ENCODE data around the gene CSAD. TPM values are rescaled to one million over a fixed set of nuclear protein-coding genes. Genes with fewer than 3 reads are reported as not detected.

CSAD gene
- total and polyA plus RNA-seq, 2 donors (not counting 3 experiments of a cell fraction or from before 2014, with no cell fraction given) = 21.1 to 24.4 TPM

GRCh38 chr12:53159195-53159839 lies 21.4 kb downstream of the CSAD start:
- Histone ChIP-seq H3K4me2 (ENCODE audit: insufficient read depth, low read length) (no peak overlapping the region), H3K27ac (ENCODE audit: insufficient read depth, low read depth, low read length) (no peak overlapping the region), H2AFZ (ENCODE audit: low read depth, low read length) (peak overlapping the region; percentile 42), H3K79me2 (ENCODE audit: control insufficient read depth, insufficient read depth, low read length) (no peaks in the 10 kb centered on the region), H3K9me1 (replicated peaks; ENCODE audit: control insufficient read depth, extremely low read depth, insufficient read depth, low read length) (no peaks in the 10 kb centered on the region), H3K4me1 (ENCODE audit: control insufficient read depth, extremely low read depth, insufficient read depth, low read length) (no peaks in the 10 kb centered on the region), H3K4me3 (replicated peaks in 1 of 3; ENCODE audit: insufficient read depth in 1 of 3, low read depth in 1 of 3, low read length in 3 of 3) (no peak overlapping the region), H3K36me3 (ENCODE audit: control insufficient read depth in 2 of 2, extremely low read depth in 1 of 2, insufficient read depth in 2 of 2, low read length in 2 of 2) (no peaks in the 10 kb centered on the region), H3K27me3 (ENCODE audit: control insufficient read depth in 2 of 2, insufficient read depth in 2 of 2, low read length in 2 of 2) (no peaks in the 10 kb centered on the region), H3K9ac (replicated peaks; ENCODE audit: extremely low read depth, insufficient read depth, low read length) (no peak overlapping the region), H4K20me1 (replicated peaks; ENCODE audit: control insufficient read depth, extremely low read depth, insufficient read depth, low read length) (no peaks in the 10 kb centered on the region), H3K9me3 (replicated peaks; ENCODE audit: control insufficient read depth, insufficient read depth, low read length) (no peaks in the 10 kb centered on the region)
- DNase-seq (ENCODE audit: low read depth, low spot score) = peak; percentile 66
- ChIA-PET POLR2A (no interaction called here), CTCF (interaction anchor here (0.6 to 7.5 kb wide), 33 partner anchors 9 to 262 kb away, joined by 3 to 249 read pairs (median 5); partner anchors contain the start of genes AAAS, CSAD, ESPL1 and PFDN5)
- no TSS peak for BruUV-seq (replicated peaks)
- dilution Hi-C loops (cut with MboI; ENCODE audit: extremely low pct_ligation_motif_present, low sequenced_read_pairs) = no loop called here
- FAIRE-seq = peak; percentile 81
- no peak for TF ChIP-seq POLR2A (IDR thresholded peaks at IDR 0.05; ENCODE audit: low read depth, low read length)
- TF ChIP-seq, protein P1, sequence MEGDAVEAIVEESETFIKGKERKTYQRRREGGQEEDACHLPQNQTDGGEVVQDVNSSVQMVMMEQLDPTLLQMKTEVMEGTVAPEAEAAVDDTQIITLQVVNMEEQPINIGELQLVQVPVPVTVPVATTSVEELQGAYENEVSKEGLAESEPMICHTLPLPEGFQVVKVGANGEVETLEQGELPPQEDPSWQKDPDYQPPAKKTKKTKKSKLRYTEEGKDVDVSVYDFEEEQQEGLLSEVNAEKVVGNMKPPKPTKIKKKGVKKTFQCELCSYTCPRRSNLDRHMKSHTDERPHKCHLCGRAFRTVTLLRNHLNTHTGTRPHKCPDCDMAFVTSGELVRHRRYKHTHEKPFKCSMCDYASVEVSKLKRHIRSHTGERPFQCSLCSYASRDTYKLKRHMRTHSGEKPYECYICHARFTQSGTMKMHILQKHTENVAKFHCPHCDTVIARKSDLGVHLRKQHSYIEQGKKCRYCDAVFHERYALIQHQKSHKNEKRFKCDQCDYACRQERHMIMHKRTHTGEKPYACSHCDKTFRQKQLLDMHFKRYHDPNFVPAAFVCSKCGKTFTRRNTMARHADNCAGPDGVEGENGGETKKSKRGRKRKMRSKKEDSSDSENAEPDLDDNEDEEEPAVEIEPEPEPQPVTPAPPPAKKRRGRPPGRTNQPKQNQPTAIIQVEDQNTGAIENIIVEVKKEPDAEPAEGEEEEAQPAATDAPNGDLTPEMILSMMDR (IDR thresholded peaks at IDR 0.05; ENCODE audit: extremely low read depth in 1 of 2, insufficient read depth in 1 of 2, low read depth in 1 of 2, low read length in 2 of 2) = peak; percentile 98 to 99
- intact Hi-C loops (cut with micrococcal nuclease) = loop anchor here (1.0 to 2.0 kb wide), 4 partner anchors 21 to 93 kb away; partner anchors contain the start of genes CSAD and ZNF740

DNA sequence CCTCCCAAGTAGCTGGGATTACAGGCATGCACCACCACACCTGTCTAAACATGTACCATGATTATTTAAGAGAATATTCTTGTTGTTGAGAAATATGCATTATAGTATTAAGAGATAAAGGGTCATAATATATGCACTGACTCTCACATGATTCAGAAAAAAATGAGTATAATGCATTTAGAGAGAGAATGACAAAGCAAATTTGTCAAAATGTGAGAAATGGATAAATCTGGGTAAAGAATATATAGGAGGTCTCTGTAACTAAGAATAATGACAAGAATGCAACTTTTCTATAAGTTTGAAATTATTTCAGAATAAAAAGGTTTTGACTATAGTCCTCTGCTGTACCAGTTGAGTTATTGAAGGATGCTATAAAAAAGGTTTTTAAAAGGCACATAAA lies 28.3 kb downstream of the CSAD start:
- TF ChIP-seq GATA2 (IDR thresholded peaks at IDR 0.05; ENCODE audit: insufficient read depth, insufficient read length, low read depth, low read length) (no peak), MAX (IDR thresholded peaks at IDR 0.05; ENCODE audit: insufficient read depth, insufficient read length) (no peak), FOS (IDR thresholded peaks at IDR 0.05; ENCODE audit: borderline replicate concordance, insufficient read depth, low read length) (no peak), POLR2AphosphoS5 (IDR thresholded peaks at IDR 0.05; ENCODE audit: insufficient read depth, low read depth, low read length) (no peak), MYC (IDR thresholded peaks at IDR 0.05; ENCODE audit: low read depth, low read length) (no peak), JUN (IDR thresholded peaks at IDR 0.05; ENCODE audit: borderline replicate concordance, insufficient read depth, insufficient read length, low read depth) (no peak), EZH2 (IDR thresholded peaks at IDR 0.05; ENCODE audit: borderline replicate concordance, low read depth, low read length, severe bottlenecking) (no peak), POLR2A (IDR thresholded peaks at IDR 0.05; ENCODE audit: low read depth, low read length) (no peak)
- TF ChIP-seq, protein P1 (IDR thresholded peaks at IDR 0.05; ENCODE audit: extremely low read depth in 1 of 2, insufficient read depth in 1 of 2, low read depth in 1 of 2, low read length in 2 of 2) = no peak
- intact Hi-C loops (cut with micrococcal nuclease) (no loop called here), dilution Hi-C loops (cut with MboI; ENCODE audit: extremely low pct_ligation_motif_present, low sequenced_read_pairs) (no loop called here)
- Histone ChIP-seq H3K9me3 (replicated peaks; ENCODE audit: control insufficient read depth, insufficient read depth, low read length) (no peaks in the 10 kb centered on the region), H3K4me3 (replicated peaks in 1 of 3; ENCODE audit: insufficient read depth in 1 of 3, low read depth in 1 of 3, low read length in 3 of 3) (no peak overlapping the region), H2AFZ (ENCODE audit: low read depth, low read length) (no peak overlapping the region), H4K20me1 (replicated peaks; ENCODE audit: control insufficient read depth, extremely low read depth, insufficient read depth, low read length) (no peaks in the 10 kb centered on the region), H3K9ac (replicated peaks; ENCODE audit: extremely low read depth, insufficient read depth, low read length) (no peak overlapping the region), H3K79me2 (ENCODE audit: control insufficient read depth, insufficient read depth, low read length) (no peaks in the 10 kb centered on the region), H3K4me2 (ENCODE audit: insufficient read depth, low read length) (no peak overlapping the region), H3K9me1 (replicated peaks; ENCODE audit: control insufficient read depth, extremely low read depth, insufficient read depth, low read length) (no peaks in the 10 kb centered on the region), H3K27ac (ENCODE audit: insufficient read depth, low read depth, low read length) (no peak overlapping the region), H3K36me3 (ENCODE audit: control insufficient read depth in 2 of 2, extremely low read depth in 1 of 2, insufficient read depth in 2 of 2, low read length in 2 of 2) (no peaks in the 10 kb centered on the region), H3K27me3 (ENCODE audit: control insufficient read depth in 2 of 2, insufficient read depth in 2 of 2, low read length in 2 of 2) (no peaks in the 10 kb centered on the region), H3K4me1 (ENCODE audit: control insufficient read depth, extremely low read depth, insufficient read depth, low read length) (no peaks in the 10 kb centered on the region)
- no TSS peak for BruUV-seq (replicated peaks)
- FAIRE-seq (no peak), DNase-seq (ENCODE audit: low read depth, low spot score) (no peak)
- CTCF ChIA-PET = interaction anchor here (1.2 to 1.5 kb wide), 2 partner anchors 45 to 61 kb away, joined by 3 to 6 read pairs; no protein-coding TSS in a partner anchor
- POLR2A ChIA-PET = no interaction called here

Data from endothelial cell of umbilical vein (primary cell).